WTC11 (cell line): ENCODE results near the gene CFAP100. TPM values are rescaled to one million over a fixed set of nuclear protein-coding genes. Genes with fewer than 3 reads are reported as not detected.

Experiments
- ATAC-seq: fragments of 200-7000 bp; cut with Tn5 transposase; 2 replicates; pipeline ENCODE4 v1.10.0; 2021; ENCODE audit warnings: mild to moderate bottlenecking, moderate library complexity
- CTCF ChIA-PET: fragments of 300-600 bp; sonication (Branson Sonifier 250); formaldehyde crosslinking; loops from one replicate; lab custom pipeline; 2021; ENCODE audit warnings: antibody characterized with exemption; lab: Charles Lee
- POLR2A ChIA-PET: fragments of 350-600 bp; sonication (Branson Sonifier 250); formaldehyde crosslinking; loops from one replicate; lab custom pipeline; 2021; ENCODE audit warnings: antibody characterized with exemption; lab: Charles Lee
- DNase-seq: peaks from one replicate; pipeline ENCODE4 v3.0.0; 2021; ENCODE audit warnings: low spot score
- H3K27ac Mint-ChIP-seq: 2 replicates; pipeline ENCODE4 v1.8.0; 2021; ENCODE audit warnings: mixed read lengths
- H3K27me3 Mint-ChIP-seq: 2 replicates; pipeline ENCODE4 v1.8.0; 2021; ENCODE audit warnings: low read depth, mild to moderate bottlenecking, moderate library complexity, mixed read lengths
- H3K36me3 Mint-ChIP-seq: 2 replicates; pipeline ENCODE4 v1.8.0; 2021; ENCODE audit warnings: mixed read lengths
- H3K4me1 Mint-ChIP-seq: 2 replicates; pipeline ENCODE4 v1.8.0; 2022; ENCODE audit warnings: mixed read lengths
- H3K4me3 Mint-ChIP-seq: 2 replicates; pipeline ENCODE4 v1.8.0; 2021; ENCODE audit warnings: mild to moderate bottlenecking, moderate library complexity, mixed read lengths
- H3K9me3 Mint-ChIP-seq: 2 replicates; pipeline ENCODE4 v1.8.0; 2021; ENCODE audit warnings: mixed read lengths
- ATF1 ChIP-seq: sonication (generic); formaldehyde crosslinking; IDR thresholded peaks from 2 replicates; pipeline ENCODE4 v1.8.1; 2023; ENCODE audit warnings: mild to moderate bottlenecking, moderate library complexity, missing genetic modification reagents
- ATF3 ChIP-seq: sonication (generic); formaldehyde crosslinking; conservative IDR thresholded peaks from 2 replicates; pipeline ENCODE4 v1.8.1; 2022; ENCODE audit warnings: mild to moderate bottlenecking, missing genetic modification reagents
- CBFB ChIP-seq: sonication (generic); formaldehyde crosslinking; IDR thresholded peaks from 2 replicates; pipeline ENCODE4 v1.8.1; 2022; ENCODE audit warnings: mild to moderate bottlenecking, low read depth, missing genetic modification reagents
- GABPB1 ChIP-seq: sonication (generic); formaldehyde crosslinking; IDR thresholded peaks from 2 replicates; pipeline ENCODE4 v1.8.1; 2023; ENCODE audit warnings: mild to moderate bottlenecking, missing genetic modification reagents
- NR2C2 ChIP-seq: sonication (generic); formaldehyde crosslinking; IDR thresholded peaks from 2 replicates; pipeline ENCODE4 v1.8.0; 2022; ENCODE audit warnings: mild to moderate bottlenecking, missing genetic modification reagents
- RELA ChIP-seq: sonication (generic); formaldehyde crosslinking; IDR thresholded peaks from 2 replicates; pipeline ENCODE4 v1.8.1; 2022; ENCODE audit warnings: missing genetic modification reagents, mild to moderate bottlenecking, borderline replicate concordance
- ZMAT4 ChIP-seq: fragments of 250-450 bp; sonication (Bioruptor Pico); IDR thresholded peaks from 2 replicates; pipeline ENCODE4 v1.9.0; 2021; ENCODE audit warnings: mild to moderate bottlenecking
- ZNF317 ChIP-seq: sonication (generic); formaldehyde crosslinking; IDR thresholded peaks from 2 replicates; pipeline ENCODE4 v1.8.1; 2023; ENCODE audit warnings: low read depth, mild to moderate bottlenecking, moderate library complexity, missing genetic modification reagents, borderline replicate concordance
- total RNA-seq: library from RNA; stranded (reverse); gene quantifications from 3 replicates; pipeline ENCODE4 v1.2.3, GENCODE V29; 2021
- TF ChIP-seq, protein P1 (sequence below): sonication (generic); formaldehyde crosslinking; IDR thresholded peaks from 2 replicates; pipeline ENCODE4 v1.8.1; 2022; ENCODE audit warnings: low read depth, mild to moderate bottlenecking, moderate library complexity, missing genetic modification reagents, borderline replicate concordance
- TF ChIP-seq, protein P2 (sequence below): fragments of 250-450 bp; sonication (Bioruptor Pico); IDR thresholded peaks from 2 replicates; pipeline ENCODE4 v1.9.0; 2021; ENCODE audit warnings: mild to moderate bottlenecking, borderline replicate concordance
- TF ChIP-seq, protein P3 (sequence below): sonication (generic); formaldehyde crosslinking; IDR thresholded peaks from 2 replicates; pipeline ENCODE4 v1.8.0; 2023; ENCODE audit warnings: missing genetic modification reagents
- TF ChIP-seq, protein P4 (sequence below): fragments of 250-450 bp; sonication (Bioruptor Pico); IDR thresholded peaks from 2 replicates; pipeline ENCODE4 v1.9.0; 2021; ENCODE audit warnings: moderate library complexity, mild to moderate bottlenecking, inconsistent platforms, borderline replicate concordance

Gene CFAP100
- total RNA-seq, 1 experiment from 2014 or later, result not detected

DNA sequence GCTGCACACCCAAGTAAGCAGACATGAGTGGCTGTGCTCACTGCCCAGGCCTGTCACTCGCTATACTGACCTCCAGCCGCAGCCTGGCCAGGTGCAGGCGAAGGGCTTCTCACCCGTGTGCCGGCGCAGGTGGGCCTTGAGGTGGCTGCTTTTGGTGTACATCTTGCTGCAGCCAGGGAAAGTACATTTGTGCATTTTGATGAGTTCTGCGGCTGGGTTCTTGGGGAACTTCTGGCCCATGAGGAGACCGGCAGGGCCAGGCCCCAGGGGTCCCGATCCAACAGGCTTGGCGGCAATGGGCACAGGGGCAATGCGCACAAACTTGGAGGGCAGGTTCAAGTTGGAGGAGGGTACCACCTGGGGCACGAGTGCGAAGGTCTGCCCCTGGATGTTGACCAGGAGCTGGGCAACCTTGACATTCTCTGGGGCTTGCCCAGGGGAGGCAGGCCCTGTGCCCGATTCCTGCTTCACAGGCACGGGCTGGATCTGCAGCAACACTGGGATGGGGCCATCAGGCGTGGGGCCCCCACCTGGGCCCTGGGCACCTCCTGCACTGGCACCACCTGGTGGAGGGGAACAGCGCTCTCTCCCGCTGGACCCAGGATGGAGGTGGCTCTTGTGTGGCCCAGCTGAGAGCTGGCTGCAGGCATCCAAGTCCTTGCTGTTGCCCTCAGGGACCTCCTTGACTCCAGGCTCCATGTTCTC is 42.8 kb upstream of the CFAP100 start (continued):
- TF ChIP-seq ZNF317 (CRISPR knock-in tag) (no peak), NR2C2 (no peak), RELA (CRISPR knock-in tag) (no peak), ATF3 (CRISPR knock-in tag) (no peak), CBFB (CRISPR knock-in tag) (no peak)
- TF ChIP-seq, protein P1, sequence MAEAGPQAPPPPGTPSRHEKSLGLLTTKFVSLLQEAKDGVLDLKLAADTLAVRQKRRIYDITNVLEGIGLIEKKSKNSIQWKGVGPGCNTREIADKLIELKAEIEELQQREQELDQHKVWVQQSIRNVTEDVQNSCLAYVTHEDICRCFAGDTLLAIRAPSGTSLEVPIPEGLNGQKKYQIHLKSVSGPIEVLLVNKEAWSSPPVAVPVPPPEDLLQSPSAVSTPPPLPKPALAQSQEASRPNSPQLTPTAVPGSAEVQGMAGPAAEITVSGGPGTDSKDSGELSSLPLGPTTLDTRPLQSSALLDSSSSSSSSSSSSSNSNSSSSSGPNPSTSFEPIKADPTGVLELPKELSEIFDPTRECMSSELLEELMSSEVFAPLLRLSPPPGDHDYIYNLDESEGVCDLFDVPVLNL (CRISPR knock-in tag), result no peak
- TF ChIP-seq, protein P2, sequence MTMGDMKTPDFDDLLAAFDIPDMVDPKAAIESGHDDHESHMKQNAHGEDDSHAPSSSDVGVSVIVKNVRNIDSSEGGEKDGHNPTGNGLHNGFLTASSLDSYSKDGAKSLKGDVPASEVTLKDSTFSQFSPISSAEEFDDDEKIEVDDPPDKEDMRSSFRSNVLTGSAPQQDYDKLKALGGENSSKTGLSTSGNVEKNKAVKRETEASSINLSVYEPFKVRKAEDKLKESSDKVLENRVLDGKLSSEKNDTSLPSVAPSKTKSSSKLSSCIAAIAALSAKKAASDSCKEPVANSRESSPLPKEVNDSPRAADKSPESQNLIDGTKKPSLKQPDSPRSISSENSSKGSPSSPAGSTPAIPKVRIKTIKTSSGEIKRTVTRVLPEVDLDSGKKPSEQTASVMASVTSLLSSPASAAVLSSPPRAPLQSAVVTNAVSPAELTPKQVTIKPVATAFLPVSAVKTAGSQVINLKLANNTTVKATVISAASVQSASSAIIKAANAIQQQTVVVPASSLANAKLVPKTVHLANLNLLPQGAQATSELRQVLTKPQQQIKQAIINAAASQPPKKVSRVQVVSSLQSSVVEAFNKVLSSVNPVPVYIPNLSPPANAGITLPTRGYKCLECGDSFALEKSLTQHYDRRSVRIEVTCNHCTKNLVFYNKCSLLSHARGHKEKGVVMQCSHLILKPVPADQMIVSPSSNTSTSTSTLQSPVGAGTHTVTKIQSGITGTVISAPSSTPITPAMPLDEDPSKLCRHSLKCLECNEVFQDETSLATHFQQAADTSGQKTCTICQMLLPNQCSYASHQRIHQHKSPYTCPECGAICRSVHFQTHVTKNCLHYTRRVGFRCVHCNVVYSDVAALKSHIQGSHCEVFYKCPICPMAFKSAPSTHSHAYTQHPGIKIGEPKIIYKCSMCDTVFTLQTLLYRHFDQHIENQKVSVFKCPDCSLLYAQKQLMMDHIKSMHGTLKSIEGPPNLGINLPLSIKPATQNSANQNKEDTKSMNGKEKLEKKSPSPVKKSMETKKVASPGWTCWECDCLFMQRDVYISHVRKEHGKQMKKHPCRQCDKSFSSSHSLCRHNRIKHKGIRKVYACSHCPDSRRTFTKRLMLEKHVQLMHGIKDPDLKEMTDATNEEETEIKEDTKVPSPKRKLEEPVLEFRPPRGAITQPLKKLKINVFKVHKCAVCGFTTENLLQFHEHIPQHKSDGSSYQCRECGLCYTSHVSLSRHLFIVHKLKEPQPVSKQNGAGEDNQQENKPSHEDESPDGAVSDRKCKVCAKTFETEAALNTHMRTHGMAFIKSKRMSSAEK (CRISPR knock-in tag), result no peak

- POLR2A ChIA-PET, result no interaction called here
- H3K4me3 Mint-ChIP-seq, result no peak overlapping the region
- ATAC-seq, result no peak
- TF ChIP-seq ATF1 (CRISPR knock-in tag) (no peak), ZNF317 (CRISPR knock-in tag) (no peak), ZMAT4 (CRISPR knock-in tag) (no peak), GABPB1 (CRISPR knock-in tag) (peak; percentile 64)
- TF ChIP-seq, protein P1 (CRISPR knock-in tag), result no peak
- TF ChIP-seq, protein P3, sequence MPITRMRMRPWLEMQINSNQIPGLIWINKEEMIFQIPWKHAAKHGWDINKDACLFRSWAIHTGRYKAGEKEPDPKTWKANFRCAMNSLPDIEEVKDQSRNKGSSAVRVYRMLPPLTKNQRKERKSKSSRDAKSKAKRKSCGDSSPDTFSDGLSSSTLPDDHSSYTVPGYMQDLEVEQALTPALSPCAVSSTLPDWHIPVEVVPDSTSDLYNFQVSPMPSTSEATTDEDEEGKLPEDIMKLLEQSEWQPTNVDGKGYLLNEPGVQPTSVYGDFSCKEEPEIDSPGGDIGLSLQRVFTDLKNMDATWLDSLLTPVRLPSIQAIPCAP, result no peak
- TF ChIP-seq, protein P4, sequence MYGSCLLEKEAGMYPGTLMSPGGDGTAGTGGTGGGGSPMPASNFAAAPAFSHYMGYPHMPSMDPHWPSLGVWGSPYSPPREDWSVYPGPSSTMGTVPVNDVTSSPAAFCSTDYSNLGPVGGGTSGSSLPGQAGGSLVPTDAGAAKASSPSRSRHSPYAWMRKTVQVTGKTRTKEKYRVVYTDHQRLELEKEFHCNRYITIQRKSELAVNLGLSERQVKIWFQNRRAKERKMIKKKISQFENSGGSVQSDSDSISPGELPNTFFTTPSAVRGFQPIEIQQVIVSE (CRISPR knock-in tag), result no peak
- TF ChIP-seq, all 79 proteins: peak for 1
- CTCF ChIA-PET, result no interaction called here
- Mint-ChIP-seq H3K27ac (no peak overlapping the region), H3K36me3 (peaks cover 2% of the 10 kb centered on the region; the same call in 1 of the 2 replicates), H3K4me1 (peaks cover 9% of the 10 kb centered on the region), H3K27me3 (no peaks in the 10 kb centered on the region), H3K9me3 (no peaks in the 10 kb centered on the region)
- peak; percentile 5 for DNase-seq
Observed at GRCh38 chr3:126352476-126353454, 41.9 kb upstream of the CFAP100 start.
